ENCODE data around the gene CAND2. TPM values are rescaled to one million over a fixed set of nuclear protein-coding genes. Genes with fewer than 3 reads are reported as not detected.

The CAND2 gene
- total RNA-seq, 4 donors from 2014 or later = 1.3 to 2.2 (median 1.5) TPM

DNA sequence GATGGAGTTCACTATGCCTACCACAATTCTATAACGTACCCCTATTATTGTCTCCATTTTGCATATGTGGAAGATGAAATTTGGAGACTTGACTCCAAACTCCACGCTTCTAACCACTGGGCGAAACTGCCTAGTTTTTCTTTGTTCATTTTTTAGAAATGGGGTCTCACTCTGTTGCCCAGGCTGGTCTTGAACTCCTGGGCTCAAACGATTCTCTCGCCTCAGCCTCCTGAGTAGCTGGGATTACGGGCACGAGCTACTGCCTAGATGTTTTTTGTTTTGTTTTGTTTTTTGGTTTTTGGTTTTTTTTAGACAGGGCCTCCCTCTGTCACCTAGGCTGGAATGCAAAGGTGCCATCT lies 45.5 kb downstream of the CAND2 start:
- TF ChIP-seq CTCF (IDR thresholded peaks at IDR 0.05; ENCODE audit: low read depth) = no peak

- no peak for TF ChIP-seq CTCF (IDR thresholded peaks at IDR 0.05; ENCODE audit: low read depth)
Measured at GRCh38 chr3:12842469-12842868, 46.0 kb downstream of the CAND2 start.

DNA sequence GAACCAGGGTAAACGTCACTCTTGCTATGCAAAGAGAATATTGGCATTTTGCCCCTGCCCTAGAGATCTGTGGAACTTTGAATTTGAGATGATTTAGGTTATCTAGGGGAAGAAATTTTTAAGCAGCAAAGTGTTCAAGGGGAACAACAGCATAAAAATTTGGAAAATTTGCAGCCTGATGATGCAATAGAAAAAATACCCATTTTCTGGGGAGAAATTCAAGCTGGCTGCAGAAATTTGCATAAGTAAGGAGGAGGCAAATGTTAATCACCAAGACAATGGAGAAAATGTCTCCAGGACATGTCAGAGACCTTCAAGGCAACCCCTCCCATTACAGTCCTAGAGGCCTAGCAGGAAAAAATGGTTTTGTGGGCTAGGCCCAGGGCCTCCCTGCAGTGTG lies 49.3 kb downstream of the CAND2 start:
- no peak for TF ChIP-seq CTCF (IDR thresholded peaks at IDR 0.05; ENCODE audit: low read depth)

- no peak for TF ChIP-seq CTCF (IDR thresholded peaks at IDR 0.05; ENCODE audit: low read depth)
Measured at GRCh38 chr3:12852201-12852600, 55.7 kb downstream of the CAND2 start.

GRCh38 chr3:12854565-12854964 lies 58.1 kb downstream of the CAND2 start:
- no peak for TF ChIP-seq CTCF (IDR thresholded peaks at IDR 0.05; ENCODE audit: low read depth)

- TF ChIP-seq CTCF (IDR thresholded peaks at IDR 0.05; ENCODE audit: low read depth) = no peak
Measured at GRCh38 chr3:12856626-12857025, 60.1 kb downstream of the CAND2 start.

- no peak for TF ChIP-seq CTCF (IDR thresholded peaks at IDR 0.05; ENCODE audit: low read depth)
Measured at GRCh38 chr3:12859840-12860239, 63.4 kb downstream of the CAND2 start.

- TF ChIP-seq CTCF (IDR thresholded peaks at IDR 0.05; ENCODE audit: low read depth) = no peak
Measured at GRCh38 chr3:12861611-12862010, 65.1 kb downstream of the CAND2 start.
